Activated CD8-positive, alpha-beta memory T cell treated with anti-CD3 and anti-CD28 coated beads for 4 hours (primary cell): ENCODE data around the gene TMEM143.
"Not testable (repeated sequence)": the region's sequence is repeated elsewhere in the genome, so short reads cannot be mapped to it uniquely, and the experiment has no call there.

ENCODE experiments used
- DNase-seq, 2 donors: peaks; one replicate each; pipeline ENCODE4 v3.0.0-alpha.2; 2020; ENCODE audit warnings: low read depth in 2 of 2

Gene TMEM143

DNA sequence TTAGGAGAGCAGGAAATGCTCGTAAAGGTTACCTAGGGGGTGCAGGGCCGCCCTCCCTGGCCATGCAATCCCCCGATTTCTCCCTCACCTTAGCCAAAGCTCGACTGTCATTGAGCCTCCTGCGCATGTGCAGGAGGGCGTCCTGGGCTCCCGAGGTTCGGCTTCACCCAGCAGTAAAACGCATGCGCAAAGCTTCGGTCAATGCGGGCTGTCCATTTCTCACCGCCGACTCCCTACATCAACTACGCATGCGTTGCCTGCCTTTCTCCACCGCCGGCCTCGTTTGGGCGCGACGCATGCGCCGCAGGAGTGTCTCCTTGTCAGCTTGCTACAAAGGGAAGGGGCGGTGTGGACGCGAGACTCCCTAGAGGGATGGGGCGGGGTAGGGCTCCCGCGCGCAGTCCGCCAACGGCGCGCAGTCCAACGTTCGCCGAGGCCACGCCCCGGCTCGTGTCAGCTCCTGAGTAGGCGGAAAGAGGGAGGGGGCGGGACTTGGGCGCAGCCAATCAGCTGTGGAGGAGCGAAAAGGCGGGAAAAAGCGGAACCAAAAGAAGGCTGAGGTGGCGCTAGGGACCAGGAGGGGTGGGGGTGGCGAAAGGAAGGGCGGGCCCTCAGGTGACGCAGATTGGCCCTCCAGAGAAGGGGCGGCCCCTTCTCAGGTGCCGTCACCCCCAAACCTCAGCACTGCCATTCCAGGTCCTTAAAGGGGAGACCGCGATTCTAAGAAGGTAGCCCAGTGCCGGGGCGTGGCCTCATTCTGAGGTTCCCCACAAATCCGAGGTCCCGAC, at the start of gene TMEM143, which contains the start of gene SYNGR4:
Gene TMEM143 (minus strand): TSS at position 131 of the 788 bp plus-strand sequence. CDS start 20 bp downstream, at position 111.
Gene SYNGR4 (plus strand): TSS at position 558 of the 788 bp plus-strand sequence. CDS start 1,476 bp downstream, outside the sequence.
- DNase-seq: peak; percentile 92 to 98

DNA sequence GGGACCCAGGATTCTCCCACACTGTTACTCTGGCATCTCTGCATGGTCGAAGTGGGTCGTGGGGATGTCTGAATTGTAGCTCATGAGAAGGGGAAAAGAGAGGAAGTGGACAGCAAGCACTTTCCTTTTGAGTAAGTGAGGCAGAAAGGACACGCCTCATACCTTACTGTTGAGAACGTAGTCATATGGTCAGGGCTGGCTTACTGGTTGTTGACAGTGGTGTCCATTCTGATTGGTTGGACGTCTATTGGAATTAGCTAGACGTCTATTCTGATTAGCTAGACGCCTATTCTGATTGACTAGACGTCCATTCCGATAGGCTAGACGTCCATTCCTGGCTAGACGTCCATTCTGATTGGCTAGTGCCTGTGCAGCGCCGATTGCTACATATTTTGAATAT, 42.1 kb upstream of the TMEM143 start:
- DNase-seq: no peak

DNA sequence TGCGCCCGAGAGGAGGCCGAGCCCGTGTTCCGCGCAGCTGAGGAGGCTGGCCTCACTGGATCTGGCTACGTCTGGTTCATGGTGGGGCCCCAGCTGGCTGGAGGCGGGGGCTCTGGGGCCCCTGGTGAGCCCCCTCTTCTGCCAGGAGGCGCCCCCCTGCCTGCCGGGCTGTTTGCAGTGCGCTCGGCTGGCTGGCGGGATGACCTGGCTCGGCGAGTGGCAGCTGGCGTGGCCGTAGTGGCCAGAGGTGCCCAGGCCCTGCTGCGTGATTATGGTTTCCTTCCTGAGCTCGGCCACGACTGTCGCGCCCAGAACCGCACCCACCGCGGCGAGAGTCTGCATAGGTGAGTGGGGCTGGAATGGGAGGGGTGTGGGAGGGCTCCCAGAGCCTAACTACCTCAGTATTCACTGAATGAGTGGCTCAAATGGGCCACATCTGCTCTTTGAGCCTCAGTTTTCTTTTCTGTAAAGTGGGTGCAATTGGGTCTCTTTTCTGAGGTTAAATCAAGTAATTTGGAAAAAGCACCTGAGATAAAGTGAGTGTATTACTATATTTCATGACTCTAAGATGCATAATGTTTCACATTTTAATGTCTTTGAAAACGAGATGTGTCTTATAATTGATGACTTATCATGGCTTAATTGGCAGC, 41.4 kb upstream of the TMEM143 start:
- DNase-seq: no peak

DNA sequence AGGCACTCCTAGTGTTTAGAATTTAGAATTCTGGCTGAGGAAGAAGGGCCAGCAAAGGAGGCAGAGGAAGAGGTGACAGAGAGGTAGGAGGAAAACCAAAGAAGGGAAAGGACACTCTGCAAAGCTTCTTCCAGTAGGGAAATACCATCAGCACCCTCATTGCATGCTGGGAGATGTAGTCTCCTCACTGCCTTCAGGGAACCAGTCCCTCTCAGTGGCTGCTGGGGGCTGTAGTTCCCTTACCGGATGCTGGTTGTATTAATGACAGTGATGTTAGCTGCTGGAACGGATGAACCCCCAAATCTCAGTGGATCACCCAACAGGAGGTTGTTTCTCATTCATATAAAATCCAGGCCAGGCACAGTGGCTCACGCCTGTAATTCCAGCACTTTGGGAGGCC, 39.9 kb upstream of the TMEM143 start:
- peak in 1 of 2 donors; percentile 42 for DNase-seq

DNA sequence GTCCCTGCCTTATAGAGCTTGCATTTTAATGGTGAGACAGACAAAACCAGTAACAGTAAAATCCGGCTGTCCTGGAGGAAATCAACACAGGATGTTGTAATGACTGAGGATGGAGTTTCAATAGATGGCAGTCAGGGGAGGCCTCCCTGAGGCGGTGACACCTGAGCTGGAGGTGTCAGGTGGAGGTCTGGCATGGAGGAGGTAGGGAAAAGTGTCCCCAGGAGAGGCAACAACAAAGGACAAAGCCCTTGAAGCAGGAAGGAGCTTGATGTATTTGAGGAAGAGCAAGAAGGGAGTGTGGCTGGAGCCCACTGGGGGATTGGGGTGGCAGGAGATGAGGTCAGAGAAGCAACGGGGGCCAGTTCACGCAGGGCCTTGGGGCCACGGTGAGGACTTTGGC, 37.5 kb upstream of the TMEM143 start:
- no peak for DNase-seq

DNA sequence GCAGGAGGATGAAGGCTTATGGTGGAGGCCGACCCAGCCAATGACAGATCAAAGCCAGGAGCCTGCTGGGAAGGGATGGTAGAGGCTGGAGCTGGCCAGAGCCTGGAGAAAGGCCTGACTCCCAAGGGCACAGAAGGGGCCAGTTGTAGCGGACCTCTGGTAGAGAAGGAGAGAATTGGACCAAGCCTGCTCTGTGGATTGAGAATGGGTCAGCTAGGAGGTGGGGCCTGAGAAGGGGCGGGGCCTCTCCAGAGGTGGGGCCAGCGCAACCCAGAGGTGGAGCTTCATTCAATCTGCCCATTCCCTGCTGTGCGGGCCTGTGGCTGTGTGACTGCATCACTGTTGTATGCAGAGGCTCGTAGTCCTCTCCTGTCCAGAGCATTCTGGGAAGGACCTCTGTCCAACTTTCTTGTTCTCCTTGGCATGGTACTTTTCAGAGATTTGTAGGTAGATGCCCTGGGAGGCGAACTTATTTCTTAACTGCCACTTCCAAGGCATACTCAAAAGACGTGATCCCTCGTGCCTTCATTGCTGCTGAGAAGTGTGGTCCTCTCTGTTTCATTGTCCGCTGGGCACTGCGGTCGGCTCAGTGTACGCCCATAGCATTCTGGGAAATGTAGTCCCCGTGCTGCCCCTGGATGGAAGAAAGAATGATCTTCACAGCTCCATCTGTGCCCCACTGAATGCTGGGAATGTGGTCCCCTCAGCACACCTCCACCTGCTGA, 36.4 kb upstream of the TMEM143 start:
- DNase-seq: no peak

DNA sequence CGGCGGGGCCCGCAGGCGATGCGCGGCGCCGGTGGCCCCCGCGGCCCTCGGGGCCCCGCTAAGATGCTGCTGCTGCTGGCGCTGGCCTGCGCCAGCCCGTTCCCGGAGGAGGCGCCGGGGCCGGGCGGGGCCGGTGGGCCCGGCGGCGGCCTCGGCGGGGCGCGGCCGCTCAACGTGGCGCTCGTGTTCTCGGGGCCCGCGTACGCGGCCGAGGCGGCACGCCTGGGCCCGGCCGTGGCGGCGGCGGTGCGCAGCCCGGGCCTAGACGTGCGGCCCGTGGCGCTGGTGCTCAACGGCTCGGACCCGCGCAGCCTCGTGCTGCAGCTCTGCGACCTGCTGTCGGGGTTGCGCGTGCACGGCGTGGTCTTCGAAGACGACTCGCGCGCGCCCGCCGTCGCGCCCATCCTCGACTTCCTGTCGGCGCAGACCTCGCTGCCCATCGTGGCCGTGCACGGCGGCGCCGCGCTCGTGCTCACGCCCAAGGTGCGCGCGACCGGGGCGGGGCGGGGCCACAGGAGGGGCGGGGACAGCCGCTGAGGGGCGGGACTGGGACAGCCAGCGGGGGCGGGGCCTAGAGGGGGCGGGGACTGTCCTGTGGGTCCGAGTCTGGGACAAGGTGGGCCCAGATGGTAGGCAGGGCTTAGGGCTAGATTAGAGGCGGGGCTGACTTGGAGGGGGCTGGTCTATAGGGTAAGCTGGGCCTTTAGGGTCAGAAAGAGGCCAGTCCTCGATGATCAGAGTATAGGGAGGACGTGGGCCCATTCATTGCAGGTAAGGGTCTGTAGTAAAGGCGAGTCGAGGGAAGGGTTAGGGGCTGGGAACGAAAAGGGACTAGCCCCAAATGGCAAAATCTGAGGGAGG, 34.9 kb upstream of the TMEM143 start:
- DNase-seq: peak; percentile 56 to 61

DNA sequence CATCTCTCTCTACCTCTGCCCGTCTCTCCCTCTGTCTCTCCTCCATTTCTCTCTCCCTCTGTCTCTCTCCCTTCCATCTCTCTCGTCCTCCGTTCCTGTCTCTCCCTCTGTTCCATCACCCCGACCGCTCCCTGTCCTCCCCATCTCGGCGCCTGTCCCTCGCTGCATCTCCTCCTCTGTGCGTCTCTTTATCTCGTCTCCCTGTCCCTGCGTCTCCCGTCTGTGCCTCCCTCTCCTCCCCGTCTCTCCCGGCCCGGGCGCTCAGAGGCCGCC, 34.3 kb upstream of the TMEM143 start:
- DNase-seq: no peak

DNA sequence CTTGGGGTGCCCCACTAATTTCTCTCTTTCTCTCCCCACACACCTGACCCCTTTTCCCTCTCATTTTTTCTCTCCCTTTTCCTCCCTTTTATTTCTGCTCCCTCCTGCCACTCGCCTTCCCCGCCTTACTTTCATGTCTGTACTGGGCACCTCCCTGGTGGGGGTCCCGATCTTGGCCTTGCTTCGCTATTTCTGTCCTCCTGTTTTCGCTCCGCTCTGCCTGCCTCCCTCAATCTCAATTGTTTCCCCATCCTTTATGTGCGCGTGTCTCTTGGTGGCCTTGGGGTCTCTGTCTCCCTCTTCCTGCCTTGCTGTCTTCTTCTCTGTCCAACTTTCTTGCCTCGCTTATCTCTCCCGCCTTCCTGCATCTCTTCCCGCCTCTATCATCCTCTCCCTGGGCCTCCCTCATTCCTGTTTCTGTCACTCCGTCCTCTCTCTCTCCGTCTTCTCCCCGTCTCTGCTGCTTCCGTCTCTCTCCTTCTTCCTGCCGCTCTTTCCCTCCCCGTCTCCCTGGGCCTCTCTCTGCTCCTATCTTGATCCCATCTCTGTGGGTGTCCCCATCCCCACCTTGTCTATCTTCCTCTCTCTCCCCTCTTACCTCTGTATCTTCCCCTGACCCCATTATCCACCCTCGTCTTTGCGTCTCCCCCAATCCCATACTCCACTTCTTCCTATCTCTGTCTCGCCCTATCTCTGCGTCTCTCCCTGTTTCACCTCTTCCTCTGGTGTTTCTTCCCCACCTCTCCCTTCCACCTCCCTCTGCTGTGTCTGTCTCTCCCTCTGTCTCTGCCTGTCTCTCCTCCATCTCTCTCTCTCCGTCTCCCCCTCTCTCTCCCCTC, 33.7 kb upstream of the TMEM143 start:
- DNase-seq: no peak

DNA sequence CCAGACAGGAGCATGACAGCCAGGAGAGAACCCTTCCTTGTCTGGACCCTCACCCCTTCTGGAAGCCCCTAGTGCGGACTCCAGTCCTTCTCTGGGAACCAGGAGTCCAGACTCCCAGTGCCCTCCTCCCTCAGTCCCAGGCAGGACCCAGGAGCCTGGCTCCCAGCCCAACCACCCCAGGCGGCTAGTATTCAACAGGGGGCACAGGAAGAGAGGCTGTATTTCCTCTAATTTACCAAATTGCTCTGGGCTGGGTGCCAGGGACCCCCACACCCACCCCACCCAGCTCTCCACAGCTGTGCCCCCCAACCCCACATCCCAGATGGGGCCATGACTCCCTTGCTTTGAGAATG, 33.1 kb upstream of the TMEM143 start:
- no peak for DNase-seq

DNA sequence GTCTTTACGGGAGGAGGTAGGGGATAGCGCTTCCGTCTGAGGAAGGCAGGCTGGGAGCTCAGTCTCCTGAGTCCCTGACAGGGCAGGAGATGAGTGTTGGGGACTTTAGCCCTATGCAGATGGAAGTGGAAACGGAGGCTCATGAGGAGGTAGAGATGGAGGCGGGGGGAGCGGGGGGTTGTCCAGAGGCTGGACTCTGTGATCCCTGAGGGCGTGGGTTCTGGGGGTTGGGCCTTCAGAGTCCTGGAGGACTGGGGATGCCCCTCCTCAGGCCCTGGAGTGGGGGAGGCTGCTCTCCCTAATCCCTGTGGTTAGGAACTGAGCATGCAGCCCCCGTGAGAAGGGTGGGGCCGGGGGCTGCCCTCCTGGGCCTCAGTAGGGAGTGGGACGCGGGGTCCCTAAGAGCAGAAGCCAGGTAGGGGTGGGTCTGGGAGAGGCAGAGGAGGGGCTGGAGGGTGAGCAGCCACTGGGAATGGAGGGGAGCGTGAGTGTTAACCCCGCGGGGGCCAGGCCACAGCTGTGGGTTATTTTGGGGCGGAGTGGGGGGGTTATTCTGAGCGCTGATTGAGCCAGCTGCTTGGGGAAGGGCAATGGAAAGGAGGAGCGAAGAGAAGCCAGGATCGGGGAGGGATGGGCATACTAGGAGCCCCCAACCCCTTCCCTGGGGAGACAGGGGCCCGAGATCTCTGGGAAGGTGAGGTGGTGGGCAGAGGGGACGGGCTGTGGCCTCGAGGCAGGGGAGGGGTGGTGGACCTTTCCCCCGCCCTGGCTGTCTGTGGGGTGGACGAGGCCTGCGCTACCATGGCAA, 32.5 kb upstream of the TMEM143 start:
- DNase-seq: no peak

DNA sequence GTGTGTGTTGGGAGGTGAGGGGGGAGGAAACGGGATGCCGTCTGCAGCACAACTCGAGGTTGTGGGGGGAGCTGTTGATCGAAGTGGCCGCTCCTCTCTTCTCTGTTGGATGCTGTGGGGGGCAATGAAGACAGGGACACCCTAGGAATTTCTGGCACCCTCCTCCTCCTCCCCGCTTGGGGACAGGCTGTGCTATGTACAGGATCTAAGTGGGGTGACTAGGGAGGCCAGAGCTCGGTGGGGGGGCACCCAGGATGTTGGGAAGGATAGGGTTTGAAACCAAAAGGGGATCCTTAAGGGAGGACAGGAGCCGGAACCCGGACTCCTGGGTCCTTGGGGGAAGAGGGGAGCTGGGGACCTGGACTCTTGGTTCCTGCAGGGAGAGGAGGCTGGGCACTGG, 31.8 kb upstream of the TMEM143 start:
- no peak for DNase-seq

DNA sequence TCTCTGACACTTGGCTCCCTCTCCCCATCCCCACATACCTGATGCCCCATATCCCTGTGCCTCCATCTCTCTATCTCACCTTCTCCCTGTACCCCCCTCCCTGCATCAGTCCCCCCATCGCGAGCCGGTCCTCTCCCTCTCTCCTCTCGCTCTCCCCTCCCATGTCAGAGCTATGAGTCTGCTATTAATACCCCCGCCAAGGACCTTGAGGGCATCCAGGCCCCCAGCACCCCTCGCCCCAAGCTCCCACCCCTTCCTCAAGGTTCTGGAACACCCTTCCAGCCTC, 31.4 kb upstream of the TMEM143 start:
- DNase-seq: no peak

DNA sequence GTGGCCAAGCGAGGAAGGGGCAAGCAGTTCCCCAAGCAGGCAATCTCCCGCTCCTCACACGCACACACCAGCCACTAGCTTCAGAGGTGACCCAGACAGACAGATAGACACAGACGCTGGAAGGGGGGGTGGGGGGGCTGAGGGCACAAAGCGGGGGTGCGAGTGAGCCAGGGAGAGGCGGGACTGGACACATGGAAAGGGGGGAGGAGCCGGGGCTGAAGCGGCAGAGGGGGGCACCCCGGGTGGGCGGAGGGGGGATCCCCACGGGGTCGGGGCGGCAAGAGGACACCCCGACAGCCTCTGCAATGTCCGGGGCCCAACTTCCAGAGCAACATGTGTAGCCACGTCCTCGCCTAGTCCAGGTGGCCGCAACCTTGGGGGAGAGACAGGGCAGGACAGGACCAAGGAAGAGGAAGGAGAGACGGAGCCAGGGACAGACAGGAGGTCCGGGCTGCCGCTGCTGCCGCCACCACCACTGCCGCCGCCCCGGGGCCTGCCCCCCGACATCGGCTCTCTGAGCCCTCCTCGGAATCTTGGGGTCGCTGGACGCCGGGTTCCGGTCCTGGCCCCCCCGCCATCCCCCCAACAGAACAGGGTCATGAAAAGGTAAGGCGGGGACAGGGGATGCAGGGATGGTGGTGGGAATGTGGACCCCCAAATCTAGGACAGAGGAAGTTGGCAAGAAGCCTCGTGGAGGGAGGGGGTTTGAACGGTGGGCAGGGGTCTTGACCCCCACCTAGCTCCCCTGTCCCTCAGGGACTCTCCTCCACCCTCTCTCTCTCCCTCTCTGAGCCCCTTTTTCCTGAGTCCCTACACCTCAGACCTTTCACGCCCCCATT, 30.8 kb upstream of the TMEM143 start:
- no peak for DNase-seq

DNA sequence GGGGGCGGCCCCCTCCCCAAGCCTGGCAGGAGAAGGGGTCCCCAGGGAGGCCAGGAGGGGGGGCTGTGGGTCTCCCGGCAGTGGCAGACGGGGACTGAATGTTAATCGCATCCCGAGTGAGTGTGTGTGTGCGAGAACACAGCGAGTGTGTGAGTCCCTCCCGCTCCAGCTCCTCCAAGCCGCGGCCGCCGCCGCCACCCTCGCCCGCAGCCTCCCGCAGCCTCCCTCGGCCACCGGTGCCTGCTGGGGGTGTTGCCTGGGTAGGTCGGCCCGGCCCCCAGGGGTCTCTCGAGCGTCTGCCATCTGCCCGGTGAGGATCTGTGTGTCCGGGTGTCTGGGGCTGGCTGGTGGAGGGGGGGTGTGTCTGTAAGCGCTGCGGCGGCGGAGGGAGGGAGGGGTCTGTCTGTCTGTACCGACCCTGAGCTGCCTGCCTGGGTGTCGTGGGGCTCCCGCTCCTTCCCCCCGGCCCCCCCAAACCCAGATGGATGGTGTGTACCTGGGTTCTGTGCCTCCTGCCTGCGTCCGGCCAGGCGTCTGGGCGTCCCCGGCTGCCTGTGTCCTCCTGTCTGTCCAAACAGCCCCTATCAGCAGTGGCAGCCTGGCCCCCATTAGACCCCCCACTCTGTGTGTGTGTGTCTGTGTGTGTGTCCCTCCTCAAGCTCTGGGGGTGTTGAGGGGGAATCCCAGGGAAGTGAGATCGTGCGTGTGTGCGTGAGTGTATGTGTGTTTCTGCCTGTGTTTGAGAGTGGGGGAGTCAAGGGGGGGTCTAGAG, 30.0 kb upstream of the TMEM143 start, which contains the start of gene GRIN2D:
Gene GRIN2D (plus strand): TSS at position 110 of the 772 bp plus-strand sequence. CDS start 4,725 bp downstream, outside the sequence.
- no peak for DNase-seq

DNA sequence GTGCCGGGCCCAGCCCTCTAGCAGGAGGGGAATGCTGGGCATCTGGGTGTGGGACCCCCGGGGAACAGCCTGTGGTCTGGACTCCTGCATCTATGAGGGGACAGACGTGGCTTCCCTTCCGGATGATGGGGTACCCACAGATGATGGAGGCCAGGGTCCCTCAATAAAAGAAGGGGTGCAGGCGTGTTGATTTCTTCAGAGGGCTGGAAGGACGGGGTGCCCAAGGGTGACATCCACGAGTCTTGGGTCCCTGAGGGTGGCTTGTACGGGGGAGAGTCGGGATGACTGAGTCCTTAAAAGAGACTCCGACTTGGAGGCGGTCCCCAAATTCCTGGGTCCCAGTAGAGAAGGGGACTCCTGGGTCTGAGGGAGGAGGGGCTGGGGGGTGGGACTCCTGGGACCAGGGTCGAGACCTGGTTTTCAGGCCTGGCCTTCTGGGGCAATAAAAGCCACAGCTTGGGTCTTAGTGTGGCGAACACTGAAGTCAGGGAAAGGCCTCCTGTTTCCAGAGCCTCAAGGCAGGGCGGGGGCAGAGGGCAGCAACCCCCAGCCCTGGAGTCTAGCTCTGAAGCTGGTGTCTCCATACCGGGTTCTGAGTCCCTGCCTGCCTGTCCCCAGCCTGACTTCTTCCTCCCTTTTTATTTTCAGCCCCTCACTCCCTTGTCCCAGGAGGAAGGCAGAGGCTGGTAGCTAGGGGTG, 29.3 kb upstream of the TMEM143 start:
- no peak for DNase-seq

DNA sequence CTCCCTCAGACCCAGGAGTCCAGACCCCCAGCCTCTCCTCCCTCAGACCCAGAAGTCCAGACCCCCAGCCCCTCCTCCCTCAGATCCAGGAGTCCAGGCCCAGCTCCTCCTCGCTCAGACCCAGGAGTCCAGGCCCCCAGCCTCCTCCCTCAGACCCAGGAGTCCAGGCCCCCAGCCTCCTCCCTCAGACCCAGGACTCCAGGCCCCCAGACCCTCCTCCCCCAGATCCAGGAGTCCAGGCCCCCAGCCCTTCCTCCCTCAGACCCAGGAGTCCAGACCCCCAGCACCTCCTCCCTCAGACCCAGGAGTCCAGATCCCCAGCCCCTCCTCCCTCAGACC, 28.2 kb upstream of the TMEM143 start:
- not testable (repeated sequence) for DNase-seq
